HG03571 (cell line): ENCODE data around the gene PTGER4.

Experiments used
- ATAC-seq: cut with Tn5 transposase; IDR thresholded peaks from one replicate; pipeline ENCODE4 v1.9.1; 2021; ENCODE audit not compliant: unreplicated experiment

Gene PTGER4

GRCh38 chr5:40669606-40670390 lies 9.9 kb upstream of the PTGER4 start:
- no peak for ATAC-seq

GRCh38 chr5:40672425-40672824 lies 7.3 kb upstream of the PTGER4 start:
- no peak for ATAC-seq

- no peak for ATAC-seq
These were observed 5.0 kb upstream of the PTGER4 start for GRCh38 chr5:40674661-40675235.

DNA sequence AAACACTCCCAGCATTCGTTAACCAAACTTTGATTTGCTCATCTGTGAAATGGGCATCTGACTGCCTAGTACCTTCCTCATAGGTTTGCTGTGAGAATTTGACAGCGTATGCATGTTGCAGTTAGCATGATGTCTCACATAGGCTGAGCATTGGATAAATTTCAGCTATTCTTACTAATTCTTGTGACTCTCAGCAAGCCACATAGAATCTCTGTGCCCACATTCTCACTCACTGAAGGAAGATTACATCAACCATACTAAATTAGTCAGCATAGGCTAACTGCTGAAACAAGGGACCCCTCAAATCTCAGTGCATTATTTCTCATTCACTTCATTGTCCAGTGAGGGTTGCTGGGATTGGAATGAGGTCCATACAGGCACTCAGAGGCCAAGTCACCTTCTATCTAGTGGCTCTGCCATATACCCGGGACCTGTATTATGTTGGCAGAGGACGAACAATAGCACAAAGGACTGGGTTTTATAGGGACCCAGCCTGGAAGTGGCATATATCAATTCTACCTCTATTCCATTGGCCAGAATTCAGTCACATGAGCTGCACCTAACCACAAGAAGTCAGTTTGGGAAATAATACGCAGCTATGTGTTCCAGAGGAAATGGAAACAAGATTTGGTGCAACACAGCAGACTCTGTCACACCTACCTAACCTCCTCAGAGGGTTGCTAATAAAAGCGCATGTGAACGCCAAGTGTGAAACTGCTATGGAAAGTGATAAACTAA lies 4.2 kb upstream of the PTGER4 start:
- ATAC-seq: no peak

- ATAC-seq: no peak
These were observed 2.9 kb upstream of the PTGER4 start for GRCh38 chr5:40676613-40677343.

DNA sequence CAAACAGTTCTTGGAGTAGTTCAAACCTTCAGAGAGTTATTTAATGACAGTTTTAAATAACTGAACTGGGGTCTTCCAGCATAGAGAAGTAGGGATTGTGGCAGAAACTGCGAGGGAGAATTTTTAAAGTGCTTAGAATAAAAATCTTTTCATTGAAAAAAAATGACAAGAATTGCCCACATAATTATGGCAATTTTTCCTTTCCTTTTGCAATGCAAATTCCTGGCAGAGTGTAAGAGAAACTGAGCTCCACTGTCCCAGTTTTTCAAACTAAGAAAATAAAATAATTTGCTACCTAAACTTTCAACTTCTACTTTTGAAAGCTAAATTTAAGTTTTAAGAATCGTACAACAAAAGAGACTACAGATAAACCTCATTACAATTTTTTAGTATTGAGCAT lies 2.3 kb upstream of the PTGER4 start:
- ATAC-seq: no peak

DNA sequence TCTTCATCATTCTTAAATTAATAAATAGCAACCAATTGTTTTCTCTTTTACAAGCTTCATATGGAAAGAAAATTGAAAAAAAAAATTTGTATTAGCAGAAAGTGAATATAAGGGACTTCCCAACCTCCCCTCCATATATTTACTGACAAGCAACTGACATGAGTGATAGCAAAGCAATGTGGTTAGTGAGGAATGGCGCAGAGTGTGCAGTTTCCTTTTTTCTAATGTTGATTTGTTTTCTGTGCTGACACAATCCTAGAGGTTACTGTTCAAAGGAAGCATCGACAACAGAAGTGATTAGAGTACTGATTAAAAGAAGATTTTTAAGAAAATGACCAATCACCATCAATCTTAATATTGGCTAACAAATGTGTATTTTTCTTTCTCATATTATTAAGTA lies 1.7 kb upstream of the PTGER4 start:
- ATAC-seq: no peak

DNA sequence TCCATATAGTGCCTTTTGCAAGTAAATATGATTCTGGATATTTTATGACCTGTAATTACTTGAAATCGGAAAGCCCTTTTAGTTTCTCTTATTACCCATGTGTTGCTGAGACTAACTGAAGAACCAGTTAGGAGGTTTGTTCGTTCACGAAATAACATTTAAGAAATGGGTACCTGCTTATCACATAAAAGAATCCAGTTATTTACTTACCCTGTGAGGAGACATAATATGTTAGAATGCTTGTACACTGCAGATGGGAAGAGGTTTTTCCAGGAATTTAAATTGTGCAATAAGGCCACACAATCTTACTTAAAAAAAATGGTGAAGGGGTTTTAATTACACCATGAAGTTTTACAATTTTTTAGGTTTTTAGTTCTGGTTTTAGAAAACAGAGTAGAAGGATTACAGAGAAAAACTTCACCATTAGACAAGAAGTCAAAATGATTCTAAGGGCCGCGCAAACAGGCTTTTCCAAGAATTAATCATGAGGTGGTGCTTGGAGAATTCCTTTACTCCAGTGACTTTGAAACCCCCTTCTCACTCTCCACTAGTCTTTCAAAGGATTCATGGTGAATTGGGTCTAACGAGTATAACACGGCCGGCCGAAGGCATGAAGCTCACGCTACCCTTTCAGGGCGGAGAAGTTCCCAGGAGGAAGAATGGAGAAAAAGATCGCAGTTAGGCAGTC lies 1.1 kb upstream of the PTGER4 start:
- ATAC-seq: no peak

- ATAC-seq: peak; percentile 72
These were observed 385 bp upstream of the PTGER4 start for GRCh38 chr5:40679148-40679912.

DNA sequence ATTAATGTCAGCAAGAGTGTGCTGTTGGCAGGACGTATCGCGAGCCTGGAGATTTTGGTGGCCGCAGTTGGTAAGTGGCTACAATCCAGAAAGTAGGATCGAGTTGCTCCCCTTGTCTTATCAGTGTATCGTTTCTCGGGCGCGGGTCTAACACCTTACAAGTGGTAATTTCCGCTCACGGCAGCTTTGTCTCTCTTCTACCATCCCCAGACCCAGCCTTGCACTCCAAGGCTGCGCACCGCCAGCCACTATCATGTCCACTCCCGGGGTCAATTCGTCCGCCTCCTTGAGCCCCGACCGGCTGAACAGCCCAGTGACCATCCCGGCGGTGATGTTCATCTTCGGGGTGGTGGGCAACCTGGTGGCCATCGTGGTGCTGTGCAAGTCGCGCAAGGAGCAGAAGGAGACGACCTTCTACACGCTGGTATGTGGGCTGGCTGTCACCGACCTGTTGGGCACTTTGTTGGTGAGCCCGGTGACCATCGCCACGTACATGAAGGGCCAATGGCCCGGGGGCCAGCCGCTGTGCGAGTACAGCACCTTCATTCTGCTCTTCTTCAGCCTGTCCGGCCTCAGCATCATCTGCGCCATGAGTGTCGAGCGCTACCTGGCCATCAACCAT lies 1.1 kb downstream of the PTGER4 start:
- no peak for ATAC-seq

GRCh38 chr5:40681363-40682153 lies 1.8 kb downstream of the PTGER4 start:
- no peak for ATAC-seq

DNA sequence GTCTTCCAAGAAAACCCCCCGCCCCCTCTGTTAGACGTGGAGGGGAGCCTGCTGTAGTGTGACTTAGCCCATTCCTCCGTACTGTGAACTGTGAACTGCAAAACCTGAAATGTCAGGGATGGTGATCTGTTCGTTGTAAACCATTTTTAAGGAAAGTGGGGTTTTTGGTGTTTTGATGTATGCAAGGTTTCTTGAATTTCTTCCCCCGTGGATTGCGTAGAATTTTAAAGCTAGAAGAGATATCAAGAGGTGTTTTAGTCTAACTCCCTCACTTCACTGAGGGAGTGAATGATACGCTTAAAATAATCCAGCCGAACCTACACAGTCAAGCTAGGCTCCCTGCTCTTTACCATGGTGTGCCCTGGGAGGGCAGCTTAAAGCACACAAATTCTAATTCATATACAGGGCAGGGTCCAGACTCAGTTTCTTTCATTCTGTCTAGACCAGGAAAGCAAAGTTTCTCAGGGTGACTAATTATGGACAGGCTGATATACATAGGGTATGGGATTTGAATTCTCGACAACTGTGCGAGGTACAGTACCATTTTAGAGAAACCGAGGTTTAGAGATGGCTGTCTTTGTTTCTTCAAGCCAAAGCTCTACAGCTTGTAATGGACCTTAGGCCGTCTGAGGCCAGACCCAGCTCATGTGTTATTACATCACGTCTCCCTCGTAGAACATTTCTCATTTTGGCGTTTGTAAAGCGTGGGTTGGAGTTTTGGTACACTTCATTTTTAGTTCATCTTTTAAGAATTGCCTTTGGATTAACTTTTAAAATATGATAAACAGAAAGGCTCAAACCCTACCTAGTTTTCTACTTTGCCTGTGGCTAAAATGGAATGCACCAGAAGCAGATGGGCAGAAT lies 2.7 kb downstream of the PTGER4 start:
- ATAC-seq: no peak

DNA sequence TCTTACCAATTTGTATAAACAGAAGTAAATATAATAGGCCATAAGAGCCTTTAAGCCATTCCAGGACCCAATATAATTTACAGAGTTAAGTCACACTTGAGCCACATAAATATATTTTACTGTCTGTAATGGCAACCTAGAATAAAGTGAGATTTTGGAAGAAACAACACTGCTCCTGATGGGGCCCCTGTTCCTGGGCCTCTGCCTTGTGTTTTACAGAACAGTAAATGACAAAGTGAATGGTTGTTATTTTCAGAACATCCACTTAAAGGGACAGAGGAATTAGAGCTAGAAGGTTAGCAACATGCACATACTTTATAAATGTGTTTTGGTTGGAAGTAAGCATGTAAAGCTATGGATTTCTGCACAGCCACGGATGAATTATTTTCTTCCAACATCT lies 3.6 kb downstream of the PTGER4 start:
- no peak for ATAC-seq

DNA sequence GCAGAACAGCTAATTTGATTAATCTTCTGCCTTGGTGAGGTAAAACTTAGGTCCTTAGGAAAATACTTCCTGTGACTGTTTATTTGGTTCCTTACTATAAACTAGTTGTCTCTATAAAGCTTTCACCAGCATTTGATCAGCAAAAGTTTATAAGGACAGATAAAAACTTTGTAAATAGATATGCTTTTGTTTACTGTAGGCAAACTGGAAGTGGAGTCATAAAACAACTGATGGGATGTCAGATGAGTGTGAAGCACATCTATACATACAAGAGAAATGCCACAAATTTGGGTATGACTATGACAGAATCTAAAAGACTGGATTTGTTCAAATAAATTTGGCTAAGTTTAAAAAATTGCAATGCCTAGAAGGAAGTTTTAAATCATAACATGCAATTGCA lies 5.5 kb downstream of the PTGER4 start:
- no peak for ATAC-seq

DNA sequence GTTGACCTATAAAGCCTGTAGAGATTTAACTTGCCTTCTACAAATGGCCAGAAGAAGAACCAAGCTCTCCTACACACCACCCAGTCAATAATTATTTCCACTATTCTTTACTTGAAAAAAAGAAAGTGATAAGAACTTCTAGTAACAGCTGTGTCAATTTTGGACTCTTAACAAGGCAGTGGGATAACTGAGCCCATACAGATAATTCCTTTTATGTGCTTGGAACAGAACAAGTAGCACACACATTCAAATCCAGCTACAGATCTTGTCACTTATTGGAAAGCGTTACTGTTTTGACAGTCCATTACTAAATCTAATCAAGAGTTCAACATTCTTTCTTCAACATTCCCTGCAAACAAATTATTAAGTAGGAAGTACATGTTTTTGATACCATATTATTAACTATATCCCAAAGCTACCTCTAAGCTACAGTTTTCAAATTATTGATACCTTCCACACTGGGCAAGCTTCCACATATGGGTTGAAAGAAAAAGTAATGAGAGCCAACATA lies 6.3 kb downstream of the PTGER4 start:
- ATAC-seq: no peak

GRCh38 chr5:40687321-40687720 lies 7.6 kb downstream of the PTGER4 start:
- no peak for ATAC-seq

DNA sequence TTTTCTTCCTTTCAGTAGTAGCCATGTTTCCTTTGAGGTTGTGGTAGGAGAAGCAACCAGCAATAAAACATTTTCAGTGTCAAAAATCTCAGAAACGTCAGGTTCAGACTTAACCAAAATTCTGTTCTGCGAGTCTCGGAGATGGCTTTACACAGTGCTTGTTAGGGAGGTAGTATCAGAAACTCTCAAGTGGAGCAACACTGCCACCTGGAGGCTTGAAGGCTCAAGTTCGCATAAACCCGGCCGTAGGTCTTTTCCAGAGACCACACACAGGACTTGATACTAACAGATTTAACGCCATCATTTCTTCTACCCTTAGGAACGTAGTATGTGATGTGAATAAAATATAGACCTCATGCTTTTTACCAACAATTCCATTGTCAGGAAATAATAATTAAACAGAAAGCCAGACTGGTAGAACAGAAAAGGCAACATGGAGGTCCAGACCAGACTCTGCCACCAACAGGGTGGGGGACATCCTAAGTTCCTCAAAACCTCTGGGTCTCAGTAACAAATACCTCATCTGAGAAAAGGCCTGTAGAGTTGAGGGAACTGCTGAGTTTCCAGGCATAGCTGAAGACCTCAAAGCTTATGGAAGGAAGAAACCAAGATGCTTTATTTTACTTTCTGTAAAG lies 8.5 kb downstream of the PTGER4 start:
- peak; percentile 88 for ATAC-seq
